IMR-90 (cell line): ENCODE measurements around the gene C16orf87. TPM values are rescaled to one million over a fixed set of nuclear protein-coding genes. Genes with fewer than 3 reads are reported as not detected.
A peak's percentile ranks its signal among the peaks of the same experiment; 100 is the strongest.

ENCODE experiments used
- ATAC-seq: fragments of 200-7000 bp; cut with Tn5 transposase; 2 replicates; pipeline ENCODE4 v1.9.1; 2020; ENCODE audit warnings: low read depth, mild to moderate bottlenecking, moderate library complexity
- BruUV-seq: library from RNA; stranded (reverse); fragments of 400-500 nt; replicated peaks from 2 replicates; lab custom pipeline; 2021; lab: Mats Ljungman, UMichigan
- CTCF ChIA-PET: fragments of 300-600 bp; formaldehyde crosslinking; extraction: SDS; loops from one replicate; lab custom pipeline; 2021; ENCODE audit warnings: antibody characterized with exemption; lab: Yijun Ruan, JAX
- POLR2A ChIA-PET: fragments of 300-600 bp; sonication (Branson Sonifier 250); formaldehyde crosslinking; loops from one replicate; lab custom pipeline; 2022; ENCODE audit warnings: antibody characterized with exemption; ENCODE audit not compliant: unreplicated experiment; lab: Charles Lee
- DNase-seq: peaks from one replicate; pipeline ENCODE4 v3.0.0; 2013
- H2AFZ ChIP-seq: replicated peaks from 2 replicates; pipeline ENCODE3; 2013; ENCODE audit warnings: low read length, mild to moderate bottlenecking; ENCODE audit not compliant: poor library complexity
- H2AK5ac ChIP-seq: 2 replicates; pipeline ENCODE4 v1.6.1; 2013; ENCODE audit warnings: low read depth, low read length, inconsistent platforms
- H2AK9ac ChIP-seq: replicated peaks from 2 replicates; pipeline ENCODE3; 2013; ENCODE audit warnings: mild to moderate bottlenecking, low read depth, low read length, moderate library complexity; ENCODE audit not compliant: poor library complexity
- H2BK120ac ChIP-seq: 2 replicates; pipeline ENCODE4 v1.6.1; 2013; ENCODE audit warnings: low read depth, low read length, inconsistent platforms
- H2BK15ac ChIP-seq: 3 replicates; pipeline ENCODE4 v1.6.1; 2013; ENCODE audit warnings: low read depth, low read length, inconsistent platforms
- H2BK20ac ChIP-seq: 2 replicates; pipeline ENCODE4 v1.6.1; 2013; ENCODE audit warnings: low read depth, mild to moderate bottlenecking, inconsistent platforms, low read length, moderate library complexity
- H2BK5ac ChIP-seq: 2 replicates; pipeline ENCODE4 v1.6.1; 2013; ENCODE audit warnings: mild to moderate bottlenecking, low read depth, low read length, inconsistent platforms; ENCODE audit not compliant: poor library complexity, severe bottlenecking
- H3K14ac ChIP-seq: replicated peaks from 2 replicates; pipeline ENCODE4 v1.6.1; 2013; ENCODE audit warnings: low read depth, low read length, inconsistent platforms
- H3K18ac ChIP-seq: 2 replicates; pipeline ENCODE4 v1.6.1; 2013; ENCODE audit warnings: low read depth, low read length, control low read depth
- H3K23ac ChIP-seq: 2 replicates; pipeline ENCODE4 v1.6.1; 2013; ENCODE audit warnings: low read depth, low read length, inconsistent platforms
- H3K27ac ChIP-seq: 2 replicates; pipeline ENCODE4 v1.5.1; 2013; ENCODE audit warnings: mild to moderate bottlenecking, control low read depth, low read length; ENCODE audit not compliant: insufficient read depth
- H3K27me3 ChIP-seq: 2 replicates; pipeline ENCODE4 v1.6.1; 2013; ENCODE audit warnings: low read length; ENCODE audit not compliant: control insufficient read depth, insufficient read depth
- H3K36me3 ChIP-seq: 2 replicates; pipeline ENCODE4 v1.6.1; 2013; ENCODE audit warnings: low read length, mixed read lengths; ENCODE audit not compliant: control insufficient read depth, insufficient read depth
- H3K4ac ChIP-seq: 2 replicates; pipeline ENCODE4 v1.6.1; 2013; ENCODE audit warnings: low read depth, low read length, inconsistent platforms
- H3K4me1 ChIP-seq: 2 replicates; pipeline ENCODE4 v1.6.1; 2013; ENCODE audit warnings: low read length, mixed read lengths; ENCODE audit not compliant: control insufficient read depth, insufficient read depth
- H3K4me2 ChIP-seq: 2 replicates; pipeline ENCODE4 v1.6.1; 2013; ENCODE audit warnings: low read depth, mild to moderate bottlenecking, control low read depth, low read length, moderate library complexity
- H3K4me3 ChIP-seq: 2 replicates; pipeline ENCODE4 v1.5.1; 2013; ENCODE audit warnings: low read depth, mild to moderate bottlenecking, control low read depth, low read length, moderate library complexity; ENCODE audit not compliant: insufficient read depth
- H3K56ac ChIP-seq: 2 replicates; pipeline ENCODE4 v1.6.1; 2013; ENCODE audit warnings: low read length, inconsistent platforms; ENCODE audit not compliant: insufficient read depth; ENCODE audit errors: extremely low read depth
- H3K79me1 ChIP-seq, 2 experiments: 2 replicates each; pipeline ENCODE4 v1.6.1; 2013; ENCODE audit warnings: low read length in 2 of 2, inconsistent platforms in 1 of 2, low read depth in 1 of 2
- H3K9ac ChIP-seq: 2 replicates; pipeline ENCODE4 v1.6.1; 2013; ENCODE audit warnings: low read depth, low read length, control low read depth
- H3K9me1 ChIP-seq: 2 replicates; pipeline ENCODE4 v1.6.1; 2013; ENCODE audit warnings: low read length, inconsistent platforms; ENCODE audit not compliant: insufficient read depth
- H3K9me3 ChIP-seq: 2 replicates; pipeline ENCODE4 v1.6.1; 2013; ENCODE audit warnings: low read length; ENCODE audit not compliant: control insufficient read depth, insufficient read depth
- H4K20me1 ChIP-seq: 2 replicates; pipeline ENCODE4 v1.6.1; 2013; ENCODE audit warnings: low read length, inconsistent platforms; ENCODE audit not compliant: insufficient read depth
- H4K5ac ChIP-seq: 2 replicates; pipeline ENCODE4 v1.6.1; 2013; ENCODE audit warnings: mild to moderate bottlenecking, low read depth, low read length, control low read depth
- H4K8ac ChIP-seq, 2 experiments: 2 replicates each; pipeline ENCODE4 v1.6.1; 2013; ENCODE audit warnings: low read depth in 2 of 2, low read length in 2 of 2, control low read depth in 1 of 2, inconsistent platforms in 1 of 2
- H4K91ac ChIP-seq: 2 replicates; pipeline ENCODE4 v1.6.1; 2013; ENCODE audit warnings: low read depth, low read length, inconsistent platforms; ENCODE audit not compliant: insufficient read depth
- CEBPB ChIP-seq: IDR thresholded peaks from 2 replicates; pipeline ENCODE4 v1.6.1; 2012; ENCODE audit warnings: low read depth, low read length, improper control_type of control experiment
- CTCF ChIP-seq: conservative IDR thresholded peaks from 2 replicates; pipeline ENCODE4 v1.5.1; 2012; ENCODE audit warnings: mild to moderate bottlenecking, low read depth, low read length, improper control_type of control experiment
- MAZ ChIP-seq: IDR thresholded peaks from 2 replicates; pipeline ENCODE4 v1.6.1; 2012; ENCODE audit warnings: low read depth, mild to moderate bottlenecking, low read length, improper control_type of control experiment, moderate library complexity, borderline replicate concordance
- POLR2A ChIP-seq: IDR thresholded peaks from 2 replicates; pipeline ENCODE4 v1.6.1; 2012; ENCODE audit warnings: mild to moderate bottlenecking, low read depth, low read length
- RAD21 ChIP-seq: IDR thresholded peaks from 2 replicates; pipeline ENCODE4 v1.6.1; 2012; ENCODE audit warnings: low read length, improper control_type of control experiment
- RCOR1 ChIP-seq: IDR thresholded peaks from 2 replicates; pipeline ENCODE4 v1.6.1; 2012; ENCODE audit warnings: mild to moderate bottlenecking, low read length, improper control_type of control experiment; ENCODE audit not compliant: insufficient replicate concordance
- RFX5 ChIP-seq: IDR thresholded peaks from 2 replicates; pipeline ENCODE4 v1.8.0; 2012; ENCODE audit warnings: low read depth, mild to moderate bottlenecking, low read length, moderate library complexity
- SMC3 ChIP-seq: fragments of 150-350 bp; IDR thresholded peaks from 2 replicates; pipeline ENCODE4 v1.6.1; 2016; ENCODE audit warnings: low read depth, mild to moderate bottlenecking, antibody characterized with exemption, low read length, moderate library complexity
- USF2 ChIP-seq: fragments of 150-350 bp; IDR thresholded peaks from 2 replicates; pipeline ENCODE4 v1.6.1; 2017; ENCODE audit warnings: mild to moderate bottlenecking, antibody characterized with exemption, low read length, low read depth
- WGBS, 2 experiments: methylation state at CpG; one replicate each; pipeline versions ENCODE4 v1.1.5 to v1.1.7; 2013; ENCODE audit warnings: missing lambda C conversion rate in 2 of 2; ENCODE audit not compliant: insufficient read length in 1 of 2; ENCODE audit errors: extremely low coverage in 2 of 2; 5-methylcytosine and 5-hydroxymethylcytosine counted together
- dilution Hi-C: fragments of 300-500 bp; cut with HindIII; formaldehyde crosslinking; loops from one replicate; pipeline ENCODE4 v1.14.3; 2018; ENCODE audit warnings: low sequenced_read_pairs; ENCODE audit not compliant: unreplicated experiment
- in situ Hi-C: fragments of 300-500 bp; cut with MboI; formaldehyde crosslinking; loops from 3 replicates; pipeline ENCODE4 v1.14.3; 2019; ENCODE audit warnings: low sequenced_read_pairs, inconsistent platforms, mixed read lengths
- intact Hi-C: fragments of 100-400 bp; cut with micrococcal nuclease; formaldehyde crosslinking; loops from 2 replicates; pipeline ENCODE4 v1.10.0; 2022
- polyA plus RNA-seq, 3 experiments: library from polyadenylated mRNA; depleted of rRNA; stranded (reverse); fragments of >200 nt; gene quantifications; 2 replicates each; pipeline ENCODE4 v1.2.3, GENCODE V29; 2012; ENCODE audit warnings: low replicate concordance in 1 of 3
- total RNA-seq: library from RNA; depleted of rRNA; stranded (reverse); fragments of >200 nt; gene quantifications from 2 replicates; pipeline ENCODE4 v1.2.3, GENCODE V29; 2012

The C16orf87 gene
- total and polyA plus RNA-seq, 2 of the 4 experiments (the other 2 are of a cell fraction) = 6.3 to 8.1 TPM

GRCh38 chr16:46853713-46854443 is 22.9 kb upstream of the C16orf87 start:
- intact Hi-C loops (loop anchor here (1.0 to 10.0 kb wide), 5 partner anchors 33 to 1311 kb away; partner anchors contain the start of gene NETO2), dilution Hi-C loops (no loop called here), in situ Hi-C loops (no loop called here)
- peaks cover 2% of the 10 kb centered on the region; the same call in 1 of the 2 replicates for H3K27me3 ChIP-seq
- no peaks in the 10 kb centered on the region for H3K36me3 ChIP-seq
- H3K79me1 ChIP-seq = no peaks in the 10 kb centered on the region
- no peak overlapping the region for H3K4me2 ChIP-seq
- WGBS, 2 experiments = 0% methylated on average over 4 of the region's 5 CpGs; no CpG with 5 or more reads in 1 of the 2 experiments
- H2BK15ac ChIP-seq = no peak overlapping the region
- H2BK120ac ChIP-seq = no peak overlapping the region
- H3K9me1 ChIP-seq = no peaks in the 10 kb centered on the region
- no peak overlapping the region for H3K4ac ChIP-seq
- H3K14ac ChIP-seq = no peak overlapping the region
- ChIA-PET POLR2A (no interaction called here), CTCF (interaction anchor here (0.6 to 1.9 kb wide), 18 partner anchors 9 to 180 kb away, joined by 3 to 16 read pairs (median 4); partner anchors contain the start of gene GPT2)
- no peak overlapping the region for H4K5ac ChIP-seq
- H4K8ac ChIP-seq = no peak overlapping the region
- DNase-seq = peak; percentile 69
- H4K20me1 ChIP-seq = no peaks in the 10 kb centered on the region
- no TSS peak for BruUV-seq
- H2BK5ac ChIP-seq = no peak overlapping the region
- H3K9ac ChIP-seq = no peak overlapping the region
- H3K4me1 ChIP-seq = no peaks in the 10 kb centered on the region
- peak overlapping the region; percentile 54 for H2AFZ ChIP-seq
- H3K23ac ChIP-seq = no peak overlapping the region
- peak overlapping the region; percentile 88 for H2AK9ac ChIP-seq
- no peak overlapping the region; the same call in 1 of the 2 replicates for H4K91ac ChIP-seq
- no peak overlapping the region for H2AK5ac ChIP-seq
- no peak overlapping the region for H3K27ac ChIP-seq
- no peaks in the 10 kb centered on the region for H3K9me3 ChIP-seq
- no peak overlapping the region for H3K56ac ChIP-seq
- H3K18ac ChIP-seq = no peak overlapping the region
- TF ChIP-seq CTCF = peak; percentile 97
- TF ChIP-seq POLR2A = no peak
- peak; percentile 93 for TF ChIP-seq SMC3
- peak; percentile 63 for TF ChIP-seq CEBPB
- TF ChIP-seq MAZ = no peak
- TF ChIP-seq RFX5 = no peak
- TF ChIP-seq RCOR1 = no peak
- TF ChIP-seq USF2 = no peak
- TF ChIP-seq RAD21 = peak; percentile 98
- no peak overlapping the region for H2BK20ac ChIP-seq
- H3K4me3 ChIP-seq = no peak overlapping the region
- peak; percentile 93 for ATAC-seq
